GM18907 (cell line): ENCODE measurements around the gene CEBPG.

Experiments
- ATAC-seq: cut with Tn5 transposase; IDR thresholded peaks from one replicate; pipeline ENCODE4 v1.9.1; 2021; ENCODE audit warnings: mild to moderate bottlenecking, moderate library complexity; ENCODE audit not compliant: unreplicated experiment

The CEBPG gene

DNA sequence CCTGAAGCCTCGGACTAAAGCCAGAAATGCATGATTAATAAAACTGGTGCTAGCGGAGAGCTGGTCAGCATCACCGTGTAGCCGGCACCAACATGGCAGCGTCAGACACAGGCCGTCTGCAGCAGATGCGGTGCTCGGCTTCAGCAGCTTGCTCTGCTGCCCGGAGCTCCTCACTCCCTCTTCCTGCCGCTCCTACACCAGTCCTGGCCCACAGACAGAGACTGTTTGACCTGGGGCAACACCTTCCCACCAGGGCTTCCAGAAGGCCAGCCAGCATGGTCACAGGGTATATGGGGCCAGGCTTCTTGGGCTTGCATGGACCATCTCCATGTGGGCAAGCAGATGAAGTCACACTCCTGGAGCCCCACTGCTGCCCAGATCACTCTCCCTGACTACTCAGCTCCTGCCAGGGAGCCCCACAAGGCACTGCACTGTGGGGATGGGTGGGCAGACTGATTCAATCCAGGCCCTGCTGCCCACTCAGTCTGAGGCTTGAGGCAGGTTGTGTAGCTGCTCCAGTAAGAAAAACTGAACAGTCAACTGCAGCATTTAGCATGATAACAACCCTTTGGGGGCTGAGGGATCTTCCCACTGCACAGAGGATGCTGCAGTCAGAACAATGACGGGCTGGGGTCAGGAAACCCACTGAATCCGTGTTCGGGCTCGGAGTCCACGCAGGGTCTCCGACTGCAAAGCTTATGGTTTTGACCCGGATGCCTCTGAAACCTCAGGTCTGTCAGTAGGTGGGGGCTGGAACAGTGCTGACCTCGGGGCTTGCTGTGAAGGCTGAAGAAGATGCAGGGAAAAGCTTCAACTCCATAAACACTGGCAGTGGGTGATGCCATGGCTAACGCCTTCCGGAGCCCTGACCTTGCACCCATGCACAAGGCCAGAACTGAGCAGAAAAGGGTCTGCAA, 45.6 kb downstream of the CEBPG start:
- no peak for ATAC-seq

- no peak for ATAC-seq
Observed at GRCh38 chr19:33419788-33420130, 46.2 kb downstream of the CEBPG start.

DNA sequence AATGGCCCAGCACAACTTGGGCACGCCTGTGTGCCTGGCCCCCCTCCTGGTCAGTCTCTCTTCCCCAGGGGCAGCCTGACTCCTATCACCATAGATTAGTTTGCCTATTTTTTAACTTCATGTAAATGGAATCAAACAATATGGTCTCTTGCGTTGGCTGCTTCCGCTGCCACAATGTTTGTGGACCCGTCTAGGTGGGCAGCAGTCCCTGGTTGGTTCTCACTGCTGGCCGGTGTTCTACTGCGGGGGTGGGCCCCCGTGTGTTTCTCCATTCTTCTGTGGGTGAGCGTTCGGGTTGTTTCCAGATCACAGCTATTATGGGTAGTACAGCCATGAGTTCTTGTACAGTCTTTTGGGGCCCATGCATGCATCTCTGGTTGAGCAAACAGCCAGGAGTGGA, 47.3 kb downstream of the CEBPG start:
- no peak for ATAC-seq

- no peak for ATAC-seq
Observed at GRCh38 chr19:33421368-33421767, 47.9 kb downstream of the CEBPG start.

DNA sequence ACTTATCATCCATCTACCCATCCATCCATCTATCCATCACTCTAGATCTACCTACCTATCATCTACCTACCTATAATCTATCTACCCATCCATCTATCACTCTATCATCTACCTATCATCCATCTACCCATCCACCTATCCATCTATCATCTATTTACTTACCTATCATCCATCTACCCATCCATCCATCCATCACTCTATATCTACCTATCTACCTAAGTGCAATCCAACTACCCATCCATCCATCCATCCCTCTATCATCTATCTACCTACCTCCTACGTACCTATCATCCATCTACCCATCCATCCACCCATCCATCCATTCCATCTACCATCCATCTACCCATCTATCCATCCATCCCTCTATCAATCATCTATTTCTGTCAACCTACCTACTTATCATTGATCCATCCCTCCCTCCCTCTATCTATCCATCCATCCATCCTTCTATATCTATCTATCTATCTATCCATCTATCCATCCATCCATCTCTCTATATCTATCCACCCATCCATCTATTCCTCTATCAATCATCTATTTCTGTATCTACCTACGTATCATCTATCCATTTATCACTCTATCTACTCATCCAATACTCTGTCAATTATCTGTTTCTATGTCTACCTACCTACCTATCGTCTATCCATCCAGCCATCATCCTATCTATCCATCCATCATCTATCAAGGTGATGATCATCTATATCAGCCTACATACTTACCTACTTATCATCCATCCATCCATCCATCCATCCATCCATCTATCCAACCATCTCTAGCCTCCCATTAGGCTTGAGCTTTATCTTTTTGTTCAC, 49.1 kb downstream of the CEBPG start:
- ATAC-seq = no peak

DNA sequence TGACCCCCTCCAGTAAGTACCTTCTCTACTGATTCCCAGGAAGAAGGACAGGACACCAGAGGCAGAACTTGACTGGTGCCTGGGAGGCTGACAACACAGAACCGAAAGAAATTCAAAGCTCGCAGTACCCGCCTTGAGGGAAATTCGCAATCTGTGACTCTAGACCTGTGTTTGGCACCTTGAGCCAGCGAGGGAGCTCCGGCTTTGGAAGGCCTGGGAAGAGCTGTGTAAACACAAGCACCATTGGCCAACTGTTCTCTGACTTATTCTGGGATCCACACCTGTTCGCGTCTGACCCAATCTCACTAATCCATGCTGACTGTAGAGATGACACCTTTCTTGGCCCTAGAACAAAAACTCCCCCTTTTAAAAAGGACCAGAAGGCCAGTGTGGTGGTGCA, 50.7 kb downstream of the CEBPG start:
- no peak for ATAC-seq

DNA sequence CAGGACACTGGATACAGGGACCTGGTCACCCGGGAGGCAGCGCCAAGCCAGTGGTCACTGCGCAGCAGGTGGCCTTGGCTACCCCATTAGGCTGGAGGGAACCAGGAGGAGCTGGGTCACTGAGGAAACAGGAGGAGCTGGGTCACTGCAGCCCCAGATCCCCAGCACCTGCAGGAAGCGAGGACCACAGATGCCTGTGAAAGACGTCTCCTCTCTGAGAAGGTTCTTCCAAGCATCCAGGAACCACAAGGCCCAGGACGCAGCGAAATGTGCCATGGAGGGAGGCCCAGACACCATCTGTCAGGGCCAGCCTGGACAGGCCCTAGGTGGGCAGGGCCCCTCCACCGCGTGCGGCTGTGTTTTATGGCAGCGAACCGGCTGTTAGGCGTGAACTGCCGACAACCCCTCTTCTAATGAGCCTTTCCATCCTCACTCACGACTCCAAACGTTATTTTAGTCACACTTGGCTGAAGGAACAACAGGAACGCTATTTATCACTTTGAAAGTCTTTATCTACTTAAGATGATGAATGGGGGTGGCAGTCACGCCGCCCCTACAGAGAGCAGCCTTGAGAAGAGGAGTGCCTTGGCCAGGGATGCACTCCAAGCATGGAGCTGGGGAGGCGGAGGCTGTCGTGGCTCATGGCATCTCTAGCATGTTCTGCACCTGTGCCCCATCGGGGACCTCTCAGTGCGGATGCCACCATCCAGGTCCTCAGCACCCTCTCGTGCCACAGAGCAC, 53.3 kb downstream of the CEBPG start:
- no peak for ATAC-seq

DNA sequence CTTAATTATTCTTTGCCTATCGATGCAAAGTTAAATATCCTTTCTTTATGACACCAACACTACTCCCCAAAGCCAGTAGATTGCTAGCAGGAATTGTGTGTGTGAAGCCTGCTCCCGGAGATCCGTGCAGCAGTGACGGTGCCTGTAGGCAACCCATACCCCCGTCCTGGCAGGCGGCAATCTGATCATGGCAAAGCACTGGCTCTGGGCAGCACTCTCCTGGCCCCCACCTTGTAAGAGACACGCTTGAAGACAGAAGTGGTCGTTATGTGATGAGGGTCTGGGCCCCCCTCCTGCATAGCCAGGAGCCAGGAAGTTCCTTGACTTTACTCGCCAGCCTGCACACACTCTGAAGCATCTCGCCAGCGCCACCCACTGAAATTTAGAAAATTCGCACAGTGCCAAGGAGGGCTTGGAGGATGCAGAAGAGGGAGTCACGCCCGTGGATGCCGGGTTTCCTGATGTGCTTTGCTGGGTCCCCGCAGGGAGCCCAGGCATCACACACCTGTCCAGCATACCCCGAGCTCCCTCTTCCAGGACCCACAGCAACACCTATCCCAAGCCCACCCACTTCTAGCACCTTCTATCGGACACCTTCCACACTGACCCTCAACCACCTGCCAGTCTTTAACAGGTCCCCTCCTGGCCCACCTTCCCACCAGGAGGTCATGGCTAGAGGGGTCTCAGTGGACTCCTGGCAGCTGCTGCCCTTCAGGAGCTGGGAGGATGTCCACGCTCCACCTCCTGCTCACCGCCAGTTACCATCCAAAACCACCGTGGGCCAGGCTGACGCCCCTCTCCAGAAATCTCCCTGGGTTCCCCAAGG, 54.5 kb downstream of the CEBPG start:
- ATAC-seq = no peak

- ATAC-seq = no peak
Observed at GRCh38 chr19:33428627-33429125, 55.2 kb downstream of the CEBPG start.

DNA sequence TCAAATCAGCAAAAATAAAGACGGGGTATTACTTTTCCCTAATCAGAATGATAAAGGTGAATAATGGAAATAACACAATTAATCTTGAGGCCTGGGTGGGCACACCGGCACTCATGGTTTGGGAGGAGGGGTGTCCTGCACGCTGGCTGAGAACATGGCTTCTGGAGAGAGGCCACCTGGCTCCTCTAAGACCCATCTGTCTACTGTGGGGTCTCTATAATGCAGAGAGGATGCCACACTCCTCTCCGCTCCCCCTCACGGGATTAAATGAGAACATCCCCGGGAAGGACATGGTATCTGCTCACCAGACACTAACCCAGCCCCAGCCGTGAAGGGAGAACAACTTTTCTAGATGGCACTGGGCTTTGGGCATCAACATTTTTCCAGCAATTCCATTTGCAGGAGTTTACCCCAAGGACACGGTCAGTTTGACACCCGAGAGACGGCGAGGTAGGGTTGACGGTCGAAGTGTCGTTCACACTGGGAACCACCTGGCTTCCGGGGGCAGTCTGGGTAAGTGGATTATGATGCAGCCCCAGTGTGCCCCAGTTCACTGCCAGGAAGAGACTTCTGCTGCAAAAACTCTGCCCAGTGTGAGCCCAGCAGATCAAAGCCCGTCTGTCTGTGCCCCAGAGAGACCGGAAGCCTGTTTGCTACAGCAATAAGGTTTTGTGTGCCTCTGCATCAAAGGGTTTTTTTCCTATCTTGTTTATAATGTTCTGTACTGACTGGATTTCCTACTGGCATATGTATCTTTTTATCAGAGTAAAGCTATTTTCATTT, 56.6 kb downstream of the CEBPG start:
- ATAC-seq = no peak

DNA sequence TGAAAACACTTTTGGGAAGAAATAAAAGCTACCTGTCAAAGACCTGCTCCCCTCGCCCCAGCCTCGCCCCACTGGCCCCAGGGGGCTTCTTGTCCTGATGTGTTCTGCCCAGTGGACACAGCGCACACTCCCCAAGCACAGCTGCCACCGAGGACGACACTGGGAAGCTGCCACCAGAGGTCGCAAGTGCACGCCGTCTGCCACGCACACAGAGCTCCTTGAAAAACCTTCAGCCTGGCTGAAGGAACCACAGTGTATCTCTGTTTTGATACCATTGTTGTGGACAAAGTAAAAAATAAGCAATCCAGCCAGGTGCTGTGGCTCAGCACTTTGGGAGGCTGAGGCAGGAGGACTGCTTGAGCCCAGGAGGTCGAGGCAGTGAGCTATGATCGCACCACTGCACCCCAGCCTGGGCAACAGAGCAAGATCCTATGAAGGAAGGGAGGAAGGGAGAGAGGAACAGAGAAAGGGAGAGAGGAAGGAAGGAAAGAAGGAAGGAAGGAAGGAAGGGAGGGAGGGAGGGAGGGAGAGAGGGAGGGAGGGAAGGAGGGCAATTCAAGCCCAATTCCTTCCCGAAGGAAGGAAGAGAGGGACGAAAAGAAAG, 57.3 kb downstream of the CEBPG start:
- ATAC-seq = peak; percentile 49

DNA sequence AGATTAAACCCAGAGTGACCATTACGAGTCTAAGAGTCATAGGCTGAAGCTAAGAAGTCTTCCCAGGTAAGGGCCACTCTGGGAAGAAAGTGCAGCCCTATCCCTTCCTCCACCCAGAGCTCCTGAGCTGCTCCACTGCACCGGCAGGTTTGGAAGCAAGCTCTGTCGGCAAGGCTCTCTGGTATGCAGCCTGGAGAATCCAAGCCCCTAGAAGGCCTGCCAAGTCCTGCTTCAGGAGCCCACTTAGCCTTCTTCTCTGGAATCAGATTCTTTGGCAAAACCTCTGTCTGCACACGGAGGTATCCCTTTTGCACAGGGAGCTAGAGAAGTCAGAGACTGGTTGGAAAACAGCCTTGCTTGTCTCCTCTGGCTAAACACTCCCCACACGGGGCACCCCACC, 58.5 kb downstream of the CEBPG start:
- ATAC-seq = no peak
